Measurements from ENCODE around the gene PTPRM. TPM values are rescaled to one million over a fixed set of nuclear protein-coding genes. Genes with fewer than 3 reads are reported as not detected.

The PTPRM gene
- total and polyA plus RNA-seq, 2 of the 4 experiments (the other 2 are of a cell fraction): 28.3 to 51.2 TPM

DNA sequence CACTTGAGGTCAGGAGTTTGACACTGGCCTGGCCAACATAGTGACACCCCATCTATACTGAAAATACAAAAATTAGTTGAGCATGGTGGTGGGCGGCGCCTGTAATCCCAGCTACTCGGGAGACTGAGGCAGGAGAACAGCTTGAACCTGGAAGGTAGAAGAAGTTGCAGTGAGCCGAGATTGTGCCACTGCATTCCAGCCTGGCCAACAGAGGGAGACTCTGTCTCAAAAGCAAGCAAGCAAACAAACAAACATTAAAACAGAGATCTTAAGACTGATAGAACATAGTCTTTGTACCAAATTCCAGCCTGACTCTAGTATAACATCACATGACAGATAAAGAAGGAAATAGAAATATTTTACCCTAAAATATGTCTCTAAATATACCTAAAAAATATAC is 168.1 kb downstream of the PTPRM start:
- dilution Hi-C loops (cut with HindIII; ENCODE audit: low sequenced_read_pairs, unreplicated experiment) (no loop called here), in situ Hi-C loops (cut with MboI; ENCODE audit: low sequenced_read_pairs) (no loop called here), intact Hi-C loops (cut with micrococcal nuclease) (no loop called here)
- Histone ChIP-seq H3K27ac (ENCODE audit: insufficient read depth, low read length) (no peak overlapping the region), H3K4me3 (ENCODE audit: insufficient read depth, low read depth, low read length) (no peak overlapping the region), H2AK9ac (replicated peaks; ENCODE audit: low read depth, low read length, poor library complexity) (no peak overlapping the region), H3K27me3 (ENCODE audit: control insufficient read depth, insufficient read depth, low read length) (no peaks in the 10 kb centered on the region), H3K4ac (ENCODE audit: low read depth, low read length) (no peak overlapping the region), H3K9me1 (ENCODE audit: insufficient read depth, low read length) (no peaks in the 10 kb centered on the region), H3K9me3 (ENCODE audit: control insufficient read depth, insufficient read depth, low read length) (no peaks in the 10 kb centered on the region; the same call in 1 of the 2 replicates), H3K36me3 (ENCODE audit: control insufficient read depth, insufficient read depth, low read length) (no peaks in the 10 kb centered on the region), H3K23ac (ENCODE audit: low read depth, low read length) (no peak overlapping the region), H2BK15ac (ENCODE audit: low read depth, low read length) (no peak overlapping the region), H4K91ac (ENCODE audit: insufficient read depth, low read depth, low read length) (no peak overlapping the region), H3K9ac (ENCODE audit: low read depth, low read length) (no peak overlapping the region), H3K56ac (ENCODE audit: extremely low read depth, insufficient read depth, low read length) (no peak overlapping the region), H3K14ac (replicated peaks; ENCODE audit: low read depth, low read length) (no peak overlapping the region), H4K5ac (ENCODE audit: low read depth, low read length) (no peak overlapping the region), H4K20me1 (ENCODE audit: insufficient read depth, low read length) (no peaks in the 10 kb centered on the region), H4K8ac (ENCODE audit: low read depth in 2 of 2, low read length in 2 of 2) (no peak overlapping the region), H2BK5ac (ENCODE audit: low read depth, low read length, poor library complexity, severe bottlenecking) (peak overlapping the region; percentile 11), H3K4me2 (ENCODE audit: low read depth, low read length) (no peak overlapping the region), H2BK120ac (ENCODE audit: low read depth, low read length) (no peak overlapping the region), H3K79me1 (ENCODE audit: low read depth in 1 of 2, low read length in 2 of 2) (peaks cover 5 to 12% of the 10 kb centered on the region in 2 experiments; a peak in 3 of 4 replicates), H2AK5ac (ENCODE audit: low read depth, low read length) (no peak overlapping the region), H3K4me1 (ENCODE audit: control insufficient read depth, insufficient read depth, low read length) (peaks cover 1% of the 10 kb centered on the region; the same call in 1 of the 2 replicates), H2BK20ac (ENCODE audit: low read depth, low read length) (no peak overlapping the region), H3K18ac (ENCODE audit: low read depth, low read length) (no peak overlapping the region), H2AFZ (replicated peaks; ENCODE audit: low read length, poor library complexity) (no peak overlapping the region)
- WGBS, 2 experiments (ENCODE audit: extremely low coverage in 2 of 2, insufficient read length in 1 of 2): no CpG with 5 or more reads among the region's 4 CpGs
- ChIA-PET POLR2A (ENCODE audit: unreplicated experiment) (no interaction called here), CTCF (interaction anchor here (1.2 to 1.5 kb wide), 2 partner anchors 11 to 654 kb away, joined by 3 to 4 read pairs; no protein-coding TSS in a partner anchor)
- no peak for ATAC-seq (ENCODE audit: low read depth)
- no peak for DNase-seq
- TF ChIP-seq MAZ (IDR thresholded peaks at IDR 0.05; ENCODE audit: borderline replicate concordance, low read depth, low read length): no peak
- no peak for TF ChIP-seq BHLHE40 (IDR thresholded peaks at IDR 0.05; ENCODE audit: low read depth, low read length)
- no peak for TF ChIP-seq RAD21 (IDR thresholded peaks at IDR 0.05; ENCODE audit: low read length)
- TF ChIP-seq, protein P1, sequence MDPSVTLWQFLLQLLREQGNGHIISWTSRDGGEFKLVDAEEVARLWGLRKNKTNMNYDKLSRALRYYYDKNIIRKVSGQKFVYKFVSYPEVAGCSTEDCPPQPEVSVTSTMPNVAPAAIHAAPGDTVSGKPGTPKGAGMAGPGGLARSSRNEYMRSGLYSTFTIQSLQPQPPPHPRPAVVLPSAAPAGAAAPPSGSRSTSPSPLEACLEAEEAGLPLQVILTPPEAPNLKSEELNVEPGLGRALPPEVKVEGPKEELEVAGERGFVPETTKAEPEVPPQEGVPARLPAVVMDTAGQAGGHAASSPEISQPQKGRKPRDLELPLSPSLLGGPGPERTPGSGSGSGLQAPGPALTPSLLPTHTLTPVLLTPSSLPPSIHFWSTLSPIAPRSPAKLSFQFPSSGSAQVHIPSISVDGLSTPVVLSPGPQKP (IDR thresholded peaks at IDR 0.05; ENCODE audit: borderline replicate concordance, low read depth, low read length): no peak
- TF ChIP-seq, protein P2, sequence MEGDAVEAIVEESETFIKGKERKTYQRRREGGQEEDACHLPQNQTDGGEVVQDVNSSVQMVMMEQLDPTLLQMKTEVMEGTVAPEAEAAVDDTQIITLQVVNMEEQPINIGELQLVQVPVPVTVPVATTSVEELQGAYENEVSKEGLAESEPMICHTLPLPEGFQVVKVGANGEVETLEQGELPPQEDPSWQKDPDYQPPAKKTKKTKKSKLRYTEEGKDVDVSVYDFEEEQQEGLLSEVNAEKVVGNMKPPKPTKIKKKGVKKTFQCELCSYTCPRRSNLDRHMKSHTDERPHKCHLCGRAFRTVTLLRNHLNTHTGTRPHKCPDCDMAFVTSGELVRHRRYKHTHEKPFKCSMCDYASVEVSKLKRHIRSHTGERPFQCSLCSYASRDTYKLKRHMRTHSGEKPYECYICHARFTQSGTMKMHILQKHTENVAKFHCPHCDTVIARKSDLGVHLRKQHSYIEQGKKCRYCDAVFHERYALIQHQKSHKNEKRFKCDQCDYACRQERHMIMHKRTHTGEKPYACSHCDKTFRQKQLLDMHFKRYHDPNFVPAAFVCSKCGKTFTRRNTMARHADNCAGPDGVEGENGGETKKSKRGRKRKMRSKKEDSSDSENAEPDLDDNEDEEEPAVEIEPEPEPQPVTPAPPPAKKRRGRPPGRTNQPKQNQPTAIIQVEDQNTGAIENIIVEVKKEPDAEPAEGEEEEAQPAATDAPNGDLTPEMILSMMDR (conservative IDR thresholded peaks at IDR 0.05; ENCODE audit: low read depth, low read length): no peak
- no peak for TF ChIP-seq RFX5 (IDR thresholded peaks at IDR 0.05; ENCODE audit: low read depth, low read length)
- no peak for TF ChIP-seq MXI1 (IDR thresholded peaks at IDR 0.05; ENCODE audit: borderline replicate concordance, low read depth, low read length)
- no peak for TF ChIP-seq FOS (IDR thresholded peaks at IDR 0.05; ENCODE audit: low read depth, low read length)
- no peak for TF ChIP-seq SMC3 (IDR thresholded peaks at IDR 0.05; ENCODE audit: low read depth, low read length)
- TF ChIP-seq RCOR1 (IDR thresholded peaks at IDR 0.05; ENCODE audit: insufficient replicate concordance, low read length): no peak
- no peak for TF ChIP-seq POLR2A (IDR thresholded peaks at IDR 0.05; ENCODE audit: low read depth, low read length)
- BruUV-seq (replicated peaks): no TSS peak
